Right hindlimb (tissue), 1 donor: ENCODE data around the gene TRAF3IP1.
"Not testable (repeated sequence)": the region's sequence is repeated elsewhere in the genome, so short reads cannot be mapped to it uniquely, and the experiment has no call there.

Experiments used
- DNase-seq: peaks from one replicate; pipeline ENCODE4 v3.0.0-alpha.2; 2018

Gene TRAF3IP1

DNA sequence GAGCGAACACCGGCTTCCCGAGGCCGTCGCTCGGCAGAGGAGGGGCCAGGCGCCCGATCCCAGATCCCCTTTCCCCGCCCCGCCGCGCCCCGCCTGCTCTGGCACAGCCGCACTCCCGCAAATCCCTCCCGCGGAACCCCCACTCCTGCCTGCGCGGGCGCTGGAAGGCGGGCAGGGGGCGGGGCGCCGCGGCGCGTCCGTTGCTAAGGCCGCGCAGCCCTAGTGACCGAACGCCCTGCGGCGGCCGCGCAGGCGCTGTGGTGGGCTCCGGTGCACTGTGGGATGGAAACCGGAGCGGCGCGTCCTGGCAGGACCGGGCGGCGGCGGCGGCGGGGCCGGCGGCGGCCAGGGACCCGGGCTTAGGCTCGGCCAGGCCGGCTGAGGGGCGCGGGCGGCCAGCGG, at the start of gene TRAF3IP1:
TRAF3IP1 (plus strand) TSS at position 273 of the 402 bp plus-strand sequence. CDS start 145 bp downstream, outside the sequence.
- DNase-seq: peak; percentile 96

- DNase-seq: no peak
Observed at GRCh38 chr2:238270606-238271005, 49.7 kb upstream of the TRAF3IP1 start.

DNA sequence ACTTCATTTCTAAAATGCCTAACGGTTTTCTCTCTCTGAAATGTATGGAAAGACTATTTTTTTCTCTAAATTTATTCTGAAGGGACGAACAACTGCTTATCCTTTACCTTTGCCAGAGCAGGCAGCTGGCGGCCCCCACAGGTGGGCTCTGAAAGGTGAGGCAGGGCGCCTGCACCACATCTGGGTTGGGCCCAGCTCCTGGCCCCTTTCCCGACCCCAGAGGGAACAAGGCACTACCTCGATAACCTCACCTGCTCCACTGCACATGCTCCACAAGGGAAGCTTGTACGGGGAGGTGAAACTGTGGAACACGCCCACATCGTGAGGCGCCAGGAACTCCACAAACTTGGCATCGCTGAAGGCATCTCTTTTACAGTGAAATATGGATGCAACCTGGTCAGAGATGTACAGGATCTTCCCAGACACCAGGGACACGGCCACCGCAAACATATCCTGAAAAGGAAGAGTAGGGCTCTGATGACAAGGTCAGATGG, 49.2 kb upstream of the TRAF3IP1 start:
- no peak for DNase-seq

- not testable (repeated sequence) for DNase-seq
Observed at GRCh38 chr2:238271686-238272085, 48.6 kb upstream of the TRAF3IP1 start.

GRCh38 chr2:238272156-238272555, 48.2 kb upstream of the TRAF3IP1 start:
- DNase-seq: no peak

DNA sequence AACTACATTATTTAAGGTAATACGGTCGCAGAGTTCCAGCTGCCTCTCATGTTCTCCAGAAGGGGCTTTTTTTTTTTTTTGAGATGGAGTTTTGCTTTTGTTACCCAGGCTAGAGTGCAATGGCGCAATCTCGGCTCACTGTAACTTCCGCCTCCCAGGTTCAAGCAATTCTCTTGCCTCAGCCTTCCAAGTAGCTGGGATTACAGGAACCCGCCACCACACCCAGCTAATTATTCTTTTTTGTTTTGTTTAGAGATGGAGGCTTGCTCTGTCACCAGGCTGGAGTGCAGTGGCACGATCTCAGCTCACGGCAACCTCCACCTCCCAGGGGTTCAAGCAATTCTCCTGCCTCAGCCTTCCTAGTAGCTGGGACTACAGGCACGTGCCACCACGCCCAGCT, 46.9 kb upstream of the TRAF3IP1 start:
- DNase-seq: not testable (repeated sequence)

DNA sequence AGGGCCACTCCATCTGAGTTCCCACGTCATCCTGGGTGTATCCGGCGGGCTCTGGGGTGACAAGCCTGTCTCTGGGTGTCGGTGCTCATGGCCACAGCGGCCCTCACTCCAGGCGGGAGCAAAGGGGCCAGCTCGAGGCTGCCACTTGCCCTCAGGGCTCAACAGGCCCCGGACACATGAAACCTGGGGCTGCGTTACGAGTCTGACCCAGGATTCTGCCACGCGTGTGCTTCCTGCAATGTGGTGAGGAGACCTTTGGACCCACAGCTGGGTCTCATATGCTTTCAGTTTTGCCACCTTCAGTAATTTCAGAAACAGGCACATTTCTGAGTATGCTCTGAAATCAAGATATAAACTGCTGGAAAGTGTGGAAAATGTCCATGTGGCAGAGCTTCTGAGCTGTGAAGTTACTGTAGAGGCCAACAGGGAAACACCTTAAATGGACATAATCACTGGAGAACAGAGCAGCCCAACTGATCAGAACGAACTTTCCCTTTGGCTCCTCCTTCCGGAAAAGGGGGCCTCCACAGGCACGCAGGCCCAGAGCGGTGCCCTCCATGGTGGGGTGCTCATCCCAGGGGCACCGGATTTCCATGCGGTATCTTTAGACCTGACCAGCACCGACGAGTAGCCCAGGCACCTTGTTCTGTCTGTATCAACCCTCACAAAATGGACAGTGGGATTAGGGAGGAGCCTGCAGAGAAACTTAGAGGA, 46.0 kb upstream of the TRAF3IP1 start:
- no peak for DNase-seq

DNA sequence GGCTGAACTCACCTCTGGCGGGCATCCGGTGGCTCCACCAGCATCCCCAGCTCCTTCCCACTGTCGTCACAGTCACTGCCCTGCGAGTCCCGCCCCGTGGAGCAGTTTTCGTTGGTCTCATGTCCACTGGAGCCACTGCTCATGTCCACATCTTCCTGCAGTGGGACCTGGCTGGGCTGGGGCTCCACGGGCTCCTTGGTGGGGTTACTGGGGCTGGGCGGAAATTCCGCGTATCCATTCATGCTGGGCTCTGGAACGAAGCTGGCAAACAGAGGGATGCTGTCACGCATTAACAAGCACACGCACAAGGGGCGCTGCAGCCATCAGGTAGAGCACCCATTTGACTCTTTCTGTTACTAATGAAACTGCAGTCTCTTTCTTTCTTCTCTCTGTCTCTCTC, 42.6 kb upstream of the TRAF3IP1 start:
- DNase-seq: no peak

DNA sequence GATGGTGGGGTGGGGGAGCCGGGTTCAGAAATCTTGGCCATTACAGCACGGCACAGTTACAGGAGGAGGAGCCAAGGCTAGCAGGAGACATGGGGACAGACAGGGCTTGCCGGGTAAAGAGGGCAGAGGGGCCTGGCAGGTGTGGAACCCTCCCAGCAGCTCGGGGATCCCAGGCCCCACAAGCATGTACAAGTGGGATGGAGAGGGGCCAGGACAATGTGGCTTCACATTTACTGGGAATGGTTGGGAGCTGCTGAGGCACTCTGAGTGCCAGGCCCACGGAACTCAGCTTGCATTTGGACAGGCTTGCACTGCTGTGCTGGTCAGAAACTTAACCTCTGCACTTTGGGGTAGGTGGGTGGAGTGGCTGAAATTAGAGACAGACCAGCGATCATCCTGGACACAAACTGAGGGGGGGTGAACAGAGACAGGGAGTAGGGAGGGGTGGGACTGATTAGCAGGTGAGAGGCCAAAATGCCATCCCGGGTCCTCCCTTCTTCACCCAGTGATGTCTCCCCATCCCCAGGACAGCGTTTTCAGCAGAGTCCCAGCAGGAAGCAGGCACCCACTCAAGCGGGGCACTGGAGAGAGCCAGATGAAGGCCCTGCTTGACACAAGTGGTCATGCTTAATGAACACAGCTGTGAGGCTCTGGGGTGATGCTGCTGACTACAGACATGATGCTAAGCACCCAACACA, 41.5 kb upstream of the TRAF3IP1 start:
- no peak for DNase-seq

DNA sequence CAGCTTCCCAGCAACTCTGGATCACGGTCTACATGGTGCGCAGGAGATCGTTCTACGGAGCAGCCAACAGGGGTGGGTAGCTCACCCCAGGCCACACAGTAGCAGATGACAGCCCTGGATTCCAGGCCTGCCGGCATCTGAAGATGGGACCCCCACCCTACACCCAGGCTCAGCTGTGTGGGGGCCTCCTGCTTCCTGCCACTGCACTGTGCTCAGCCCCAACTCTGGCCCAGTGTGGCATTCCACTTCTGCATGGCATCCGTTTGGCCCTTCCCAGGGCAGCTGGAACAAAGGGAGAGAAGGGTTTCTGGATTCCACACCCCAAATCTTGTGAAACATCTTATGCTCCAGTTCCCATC, 41.0 kb upstream of the TRAF3IP1 start:
- DNase-seq: no peak

GRCh38 chr2:238280083-238280825, 40.1 kb upstream of the TRAF3IP1 start:
- no peak for DNase-seq

- no peak for DNase-seq
Observed at GRCh38 chr2:238281826-238282480, 38.4 kb upstream of the TRAF3IP1 start.

- DNase-seq: no peak
Observed at GRCh38 chr2:238282861-238283738, 37.2 kb upstream of the TRAF3IP1 start.

- DNase-seq: no peak
Observed at GRCh38 chr2:238284802-238285515, 35.4 kb upstream of the TRAF3IP1 start.

DNA sequence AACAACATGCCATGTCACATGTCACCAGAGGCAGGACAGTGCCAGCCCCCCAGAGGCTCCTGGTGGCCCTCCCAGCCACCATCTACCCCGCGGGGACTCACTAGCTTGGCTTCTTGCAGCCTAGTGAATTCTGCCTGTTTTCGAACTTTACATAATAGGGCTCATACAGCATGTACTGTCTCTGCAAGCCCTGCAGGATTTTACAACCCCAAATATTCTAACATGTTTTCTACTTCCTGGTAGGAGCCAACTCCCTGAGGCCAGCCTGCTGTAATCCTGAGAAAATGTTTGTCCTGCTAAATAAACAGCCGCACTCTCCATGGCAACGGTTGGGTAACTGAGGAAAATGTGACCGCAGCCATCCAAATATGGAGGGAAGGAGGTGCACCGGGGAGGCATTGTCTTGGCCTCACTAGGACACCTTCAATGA, 34.6 kb upstream of the TRAF3IP1 start:
- DNase-seq: peak; percentile 91

GRCh38 chr2:238286095-238286494, 34.2 kb upstream of the TRAF3IP1 start:
- DNase-seq: no peak

DNA sequence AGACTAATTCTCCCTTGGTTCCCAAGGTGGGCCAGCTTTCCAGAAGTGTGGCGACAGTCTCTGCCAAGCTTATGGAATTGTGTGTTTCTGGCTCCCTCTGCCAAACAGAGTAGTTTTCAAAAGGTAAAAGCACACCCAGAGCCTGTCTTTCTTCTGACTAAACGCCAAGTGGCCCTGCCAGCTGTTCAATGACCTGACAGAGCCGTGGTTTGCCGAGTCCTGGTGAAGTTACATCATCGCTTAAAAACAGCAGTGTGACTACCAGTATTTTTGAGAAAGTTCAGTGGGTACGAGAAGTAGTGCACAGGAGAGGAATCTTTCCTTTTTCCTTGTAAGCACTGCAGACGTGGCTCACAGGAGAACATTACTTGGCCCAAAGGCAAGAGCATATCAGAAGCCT, 33.8 kb upstream of the TRAF3IP1 start:
- DNase-seq: peak; percentile 70

GRCh38 chr2:238286987-238287736, 33.2 kb upstream of the TRAF3IP1 start:
- no peak for DNase-seq

- peak; percentile 80 for DNase-seq
Observed at GRCh38 chr2:238287737-238288649, 32.3 kb upstream of the TRAF3IP1 start, which contains the start of gene PER2. PER2 (minus strand) TSS chr2:238288610; CDS start chr2:238277936, 10,674 bp downstream.
